HG02981 (cell line): ENCODE measurements around the gene MDK.
A peak's percentile ranks its signal among the peaks of the same experiment; 100 is the strongest.

Source experiments
- ATAC-seq: cut with Tn5 transposase; IDR thresholded peaks from one replicate; pipeline ENCODE4 v1.9.1; 2021; ENCODE audit warnings: mild to moderate bottlenecking, moderate library complexity; ENCODE audit not compliant: unreplicated experiment

Gene MDK

GRCh38 chr11:46347637-46348311 is 33.7 kb upstream of the MDK start:
- ATAC-seq, result no peak

- ATAC-seq, result no peak
Observed at GRCh38 chr11:46348566-46349401, 32.7 kb upstream of the MDK start.

- ATAC-seq, result no peak
Observed at GRCh38 chr11:46350695-46351094, 30.8 kb upstream of the MDK start.

GRCh38 chr11:46351148-46351547 is 30.3 kb upstream of the MDK start:
- ATAC-seq, result no peak

GRCh38 chr11:46351606-46352005 is 29.9 kb upstream of the MDK start:
- no peak for ATAC-seq

- no peak for ATAC-seq
Observed at GRCh38 chr11:46352063-46352841, 29.2 kb upstream of the MDK start.

GRCh38 chr11:46353698-46354097 is 27.8 kb upstream of the MDK start:
- no peak for ATAC-seq

GRCh38 chr11:46356924-46357482 is 24.5 kb upstream of the MDK start:
- no peak for ATAC-seq

- no peak for ATAC-seq
Observed at GRCh38 chr11:46357483-46357936, 24.0 kb upstream of the MDK start.

- ATAC-seq, result no peak
Observed at GRCh38 chr11:46359953-46360352, 21.5 kb upstream of the MDK start.

- no peak for ATAC-seq
Observed at GRCh38 chr11:46360878-46361277, 20.6 kb upstream of the MDK start.

GRCh38 chr11:46361283-46362155 is 19.9 kb upstream of the MDK start:
- peak; percentile 80 for ATAC-seq

GRCh38 chr11:46362156-46363030 is 19.1 kb upstream of the MDK start:
- no peak for ATAC-seq

GRCh38 chr11:46363031-46363407 is 18.4 kb upstream of the MDK start:
- no peak for ATAC-seq

- no peak for ATAC-seq
Observed at GRCh38 chr11:46363455-46364005, 17.9 kb upstream of the MDK start.

GRCh38 chr11:46364056-46364455 is 17.4 kb upstream of the MDK start:
- ATAC-seq, result no peak

GRCh38 chr11:46364791-46365190 is 16.7 kb upstream of the MDK start:
- no peak for ATAC-seq

GRCh38 chr11:46366260-46366659 is 15.2 kb upstream of the MDK start:
- no peak for ATAC-seq

- ATAC-seq, result no peak
Observed at GRCh38 chr11:46366661-46367161, 14.8 kb upstream of the MDK start.
